BLaER1 treated with 17β-estradiol and CSF1 and Interleukin-3, amounts not matched to agents 10 nM and 100 nM (cell line): Measurements from ENCODE around the gene UGT8.
A peak's percentile ranks its signal among the peaks of the same experiment; 100 is the strongest.
"Not testable (repeated sequence)": the region's sequence is repeated elsewhere in the genome, so short reads cannot be mapped to it uniquely, and the experiment has no call there.

Experiments used
- H3K27ac ChIP-seq, 11 experiments: shearing (Covaris generic); formaldehyde crosslinking; 2 replicates each; pipeline ENCODE4 v1.8.1; 2022
- H3K27me3 ChIP-seq, 11 experiments: shearing (Covaris generic); formaldehyde crosslinking; 2 replicates each; pipeline ENCODE4 v1.8.1; 2022
- H3K36me3 ChIP-seq, 11 experiments: shearing (Covaris generic); formaldehyde crosslinking; 2 replicates each; pipeline ENCODE4 v1.8.1; 2022
- H3K4me1 ChIP-seq, 10 experiments: shearing (Covaris generic); formaldehyde crosslinking; 2 replicates each; pipeline ENCODE4 v1.8.1; 2022
- H3K4me2 ChIP-seq, 11 experiments: shearing (Covaris generic); formaldehyde crosslinking; 2 replicates each; pipeline ENCODE4 v1.8.1; 2022
- H3K4me3 ChIP-seq, 10 experiments: shearing (Covaris generic); formaldehyde crosslinking; 2 replicates each; pipeline ENCODE4 v1.8.1; 2022
- H3K9ac ChIP-seq, 11 experiments: shearing (Covaris generic); formaldehyde crosslinking; 2 replicates each; pipeline ENCODE4 v1.8.1; 2022
- H3K9me3 ChIP-seq, 11 experiments: shearing (Covaris generic); formaldehyde crosslinking; replicated peaks in 1 of 11; 2 replicates each; pipeline ENCODE4 v1.8.1; 2022
- H4K20me1 ChIP-seq, 11 experiments: shearing (Covaris generic); formaldehyde crosslinking; 2 replicates each; pipeline ENCODE4 v1.8.1; 2022
- Cebpa-rat ChIP-seq, 11 experiments: shearing (Covaris generic); IDR thresholded peaks; 2 replicates each; pipeline ENCODE4 v1.8.1; 2022

Gene UGT8

GRCh38 chr4:114599903-114600552 lies 1.4 kb downstream of the UGT8 start:
- peaks cover 11 to 53% (median 46%) of the 10 kb centered on the region in 10 experiments for H3K4me1 ChIP-seq
- peak overlapping the region; percentile 69 to 84 (median 79) for H3K4me3 ChIP-seq
- H3K27ac ChIP-seq = peak overlapping the region in 8 of 11 experiments; percentile 53 to 72 (median 68); a peak in 8 of 22 replicates
- H3K27me3 ChIP-seq = peaks cover 13 to 35% (median 19%) of the 10 kb centered on the region in 11 experiments; a peak in 15 of 22 replicates
- H3K4me2 ChIP-seq = peak overlapping the region; percentile 74 to 98 (median 96)
- peak overlapping the region in 10 of 11 experiments; percentile 49 to 84 (median 78); a peak in 19 of 22 replicates for H3K9ac ChIP-seq
- TF ChIP-seq Cebpa-rat (IDR thresholded peaks at IDR 0.05) = no peak
- no peaks in the 10 kb centered on the region; a peak in 1 of 22 replicates for H4K20me1 ChIP-seq
- peaks cover 6 to 10% (median 9%) of the 10 kb centered on the region in 11 experiments for H3K9me3 ChIP-seq
- no peaks in the 10 kb centered on the region for H3K36me3 ChIP-seq

- no peak overlapping the region for H3K27ac ChIP-seq
- peaks cover 13 to 35% (median 19%) of the 10 kb centered on the region in 11 experiments; a peak in 15 of 22 replicates for H3K27me3 ChIP-seq
- peaks cover 11 to 53% (median 46%) of the 10 kb centered on the region in 10 experiments for H3K4me1 ChIP-seq
- no peaks in the 10 kb centered on the region; a peak in 1 of 22 replicates for H4K20me1 ChIP-seq
- no peaks in the 10 kb centered on the region for H3K36me3 ChIP-seq
- no peak overlapping the region for H3K9ac ChIP-seq
- H3K9me3 ChIP-seq = peaks cover 0 to 4% (median 3%) of the 10 kb centered on the region in 11 experiments; a peak in 17 of 22 replicates
- H3K4me3 ChIP-seq = peak overlapping the region in 3 of 10 experiments; percentile 72 to 83 (median 80); a peak in 4 of 20 replicates
- peak overlapping the region in 8 of 11 experiments; percentile 6 to 97 (median 88); a peak in 16 of 22 replicates for H3K4me2 ChIP-seq
- TF ChIP-seq Cebpa-rat (IDR thresholded peaks at IDR 0.05) = no peak
Observed at GRCh38 chr4:114600672-114601071, 2.1 kb downstream of the UGT8 start.

GRCh38 chr4:114601304-114602052 lies 2.9 kb downstream of the UGT8 start:
- no peaks in the 10 kb centered on the region for H3K9me3 ChIP-seq
- TF ChIP-seq Cebpa-rat (IDR thresholded peaks at IDR 0.05) = no peak
- peaks cover 13 to 35% (median 19%) of the 10 kb centered on the region in 11 experiments; a peak in 15 of 22 replicates for H3K27me3 ChIP-seq
- H3K36me3 ChIP-seq = no peaks in the 10 kb centered on the region
- peak overlapping the region in 2 of 11 experiments; percentile 29 to 34; a peak in 3 of 22 replicates for H3K9ac ChIP-seq
- H3K4me1 ChIP-seq = peaks cover 11 to 53% (median 46%) of the 10 kb centered on the region in 10 experiments
- H4K20me1 ChIP-seq = no peaks in the 10 kb centered on the region; a peak in 1 of 22 replicates
- H3K4me3 ChIP-seq = no peak overlapping the region; a peak in 1 of 20 replicates
- H3K27ac ChIP-seq = no peak overlapping the region
- H3K4me2 ChIP-seq = peak overlapping the region in 9 of 11 experiments; percentile 13 to 97 (median 86); a peak in 17 of 22 replicates

- Histone ChIP-seq H3K9me3 (no peaks in the 10 kb centered on the region), H3K36me3 (no peaks in the 10 kb centered on the region), H4K20me1 (no peaks in the 10 kb centered on the region; a peak in 1 of 22 replicates), H3K9ac (no peak overlapping the region), H3K4me3 (no peak overlapping the region), H3K4me1 (peaks cover 11 to 47% (median 44%) of the 10 kb centered on the region in 10 experiments), H3K4me2 (peak overlapping the region; percentile 34 to 96 (median 70)), H3K27ac (no peak overlapping the region), H3K27me3 (peaks cover 10 to 26% (median 14%) of the 10 kb centered on the region in 11 experiments; a peak in 15 of 22 replicates)
- no peak for TF ChIP-seq Cebpa-rat (IDR thresholded peaks at IDR 0.05)
Observed at GRCh38 chr4:114603497-114603896, 4.9 kb downstream of the UGT8 start.

- Histone ChIP-seq H3K9me3 (no peaks in the 10 kb centered on the region), H3K4me1 (peaks cover 6 to 29% (median 27%) of the 10 kb centered on the region in 10 experiments; a peak in 19 of 20 replicates), H3K9ac (no peak overlapping the region), H3K27ac (no peak overlapping the region), H3K4me3 (no peak overlapping the region), H4K20me1 (no peaks in the 10 kb centered on the region; a peak in 1 of 22 replicates), H3K36me3 (no peaks in the 10 kb centered on the region), H3K4me2 (no peak overlapping the region), H3K27me3 (0 out of 22 replicates have a peak, but pooled peaks cover 0 to 7% (median 0%) of the 10 kb centered on the region in 11 experiments)
- TF ChIP-seq Cebpa-rat (IDR thresholded peaks at IDR 0.05) = no peak
Observed at GRCh38 chr4:114606245-114606644, 7.6 kb downstream of the UGT8 start.

- Histone ChIP-seq H3K4me1 (peaks cover 6 to 21% (median 19%) of the 10 kb centered on the region in 10 experiments; a peak in 19 of 20 replicates), H3K9me3 (no peaks in the 10 kb centered on the region), H3K4me3 (no peak overlapping the region), H3K9ac (no peak overlapping the region), H3K4me2 (no peak overlapping the region), H4K20me1 (no peaks in the 10 kb centered on the region; a peak in 1 of 22 replicates), H3K36me3 (no peaks in the 10 kb centered on the region), H3K27ac (no peak overlapping the region), H3K27me3 (0 out of 22 replicates have a peak, but pooled peaks cover 0 to 7% (median 0%) of the 10 kb centered on the region in 11 experiments)
- TF ChIP-seq Cebpa-rat (IDR thresholded peaks at IDR 0.05) = no peak
Observed at GRCh38 chr4:114607056-114607455, 8.4 kb downstream of the UGT8 start.

- no peaks in the 10 kb centered on the region for H3K36me3 ChIP-seq
- H3K9me3 ChIP-seq = no peaks in the 10 kb centered on the region
- H3K4me1 ChIP-seq = no peaks in the 10 kb centered on the region
- no peaks in the 10 kb centered on the region for H4K20me1 ChIP-seq
- H3K4me2 ChIP-seq = no peak overlapping the region
- H3K27ac ChIP-seq = no peak overlapping the region
- H3K27me3 ChIP-seq = no peaks in the 10 kb centered on the region
- H3K9ac ChIP-seq = no peak overlapping the region
- TF ChIP-seq Cebpa-rat (IDR thresholded peaks at IDR 0.05) = no peak
- H3K4me3 ChIP-seq = no peak overlapping the region
Observed at GRCh38 chr4:114613560-114613959, 15.0 kb downstream of the UGT8 start.

GRCh38 chr4:114615435-114615834 lies 16.8 kb downstream of the UGT8 start:
- TF ChIP-seq Cebpa-rat (IDR thresholded peaks at IDR 0.05) = no peak
- Histone ChIP-seq H3K4me1 (no peaks in the 10 kb centered on the region), H3K4me2 (no peak overlapping the region), H3K27me3 (no peaks in the 10 kb centered on the region), H3K9me3 (no peaks in the 10 kb centered on the region), H3K36me3 (no peaks in the 10 kb centered on the region), H3K9ac (no peak overlapping the region), H3K4me3 (no peak overlapping the region), H3K27ac (no peak overlapping the region), H4K20me1 (no peaks in the 10 kb centered on the region)

- H3K27ac ChIP-seq, H4K20me1 ChIP-seq, H3K4me1 ChIP-seq, H3K9me3 ChIP-seq, H3K27me3 ChIP-seq, H3K4me2 ChIP-seq, H3K9ac ChIP-seq, H3K4me3 ChIP-seq, H3K36me3 ChIP-seq: not testable (repeated sequence)
Observed at GRCh38 chr4:114616036-114616435, 17.4 kb downstream of the UGT8 start.
